ENCODE results near the gene NELFCD. TPM values are rescaled to one million over a fixed set of nuclear protein-coding genes. Genes with fewer than 3 reads are reported as not detected.

Gene NELFCD
- total RNA-seq, 4 donors from 2014 or later: 15.9 to 66.6 (median 41.3) TPM

- Histone ChIP-seq H3K27ac (peak overlapping the region; percentile 83 to 88), H3K9me3 (no peaks in the 10 kb centered on the region), H3K4me3 (peak overlapping the region; percentile 79 to 81), H3K4me1 (peaks cover 0 to 5% of the 10 kb centered on the region in 2 donors), H3K36me3 (no peaks in the 10 kb centered on the region), H3K27me3 (no peaks in the 10 kb centered on the region)
- intact Hi-C loops (cut with DNase I; ENCODE audit: low total_unique reads): no loop called here
- DNase-seq: no peak
- TF ChIP-seq POLR2A (IDR thresholded peaks at IDR 0.05) (no peak), CTCF (IDR thresholded peaks at IDR 0.05) (peak in 1 of 4 experiments; percentile 12)
Measured at GRCh38 chr20:59032713-59033059, 51.6 kb downstream of the NELFCD start.

- TF ChIP-seq CTCF (IDR thresholded peaks at IDR 0.05): no peak
- no peak for TF ChIP-seq POLR2A (IDR thresholded peaks at IDR 0.05)
- Histone ChIP-seq H3K4me3 (no peak overlapping the region), H3K36me3 (no peaks in the 10 kb centered on the region), H3K27me3 (no peaks in the 10 kb centered on the region), H3K9me3 (no peaks in the 10 kb centered on the region), H3K27ac (peak overlapping the region; percentile 83 to 88), H3K4me1 (peaks cover 0 to 5% of the 10 kb centered on the region in 2 donors)
- intact Hi-C loops (cut with DNase I; ENCODE audit: low total_unique reads): no loop called here
- DNase-seq: no peak
Measured at GRCh38 chr20:59033093-59033492, 52.0 kb downstream of the NELFCD start.

GRCh38 chr20:59033616-59034165 lies 52.6 kb downstream of the NELFCD start:
- Histone ChIP-seq H3K9me3 (no peaks in the 10 kb centered on the region), H3K27me3 (no peaks in the 10 kb centered on the region), H3K4me1 (peaks cover 0 to 5% of the 10 kb centered on the region in 2 donors), H3K4me3 (no peak overlapping the region), H3K27ac (no peak overlapping the region), H3K36me3 (no peaks in the 10 kb centered on the region)
- intact Hi-C loops (cut with DNase I; ENCODE audit: low total_unique reads): no loop called here
- DNase-seq: no peak
- TF ChIP-seq CTCF (IDR thresholded peaks at IDR 0.05) (no peak), POLR2A (IDR thresholded peaks at IDR 0.05) (no peak)

GRCh38 chr20:59035381-59035780 lies 54.3 kb downstream of the NELFCD start:
- DNase-seq: no peak
- no peaks in the 10 kb centered on the region for H3K9me3 ChIP-seq
- no peak overlapping the region for H3K4me3 ChIP-seq
- TF ChIP-seq POLR2A (IDR thresholded peaks at IDR 0.05) (no peak), CTCF (IDR thresholded peaks at IDR 0.05) (no peak)
- no peak overlapping the region for H3K27ac ChIP-seq
- H3K4me1 ChIP-seq: peaks cover 0 to 5% of the 10 kb centered on the region in 2 donors
- H3K36me3 ChIP-seq: no peaks in the 10 kb centered on the region
- intact Hi-C loops (cut with DNase I; ENCODE audit: low total_unique reads): no loop called here
- no peaks in the 10 kb centered on the region for H3K27me3 ChIP-seq

- no peak for TF ChIP-seq POLR2A (IDR thresholded peaks at IDR 0.05)
- no peak for TF ChIP-seq CTCF (IDR thresholded peaks at IDR 0.05)
- intact Hi-C loops (cut with DNase I; ENCODE audit: low total_unique reads): no loop called here
Measured at GRCh38 chr20:59037386-59037785, 56.3 kb downstream of the NELFCD start.

More at GRCh38 chr20:59037386-59037785, 56.3 kb downstream of the NELFCD start:
- Histone ChIP-seq H3K27ac (no peak overlapping the region), H3K4me3 (no peak overlapping the region), H3K9me3 (no peaks in the 10 kb centered on the region), H3K36me3 (no peaks in the 10 kb centered on the region), H3K27me3 (no peaks in the 10 kb centered on the region), H3K4me1 (no peaks in the 10 kb centered on the region)
- no peak for DNase-seq
